Activated naive CD8-positive, alpha-beta T cell treated with anti-CD3 and anti-CD28 coated beads, Interleukin-2, amount 10 ng/mL, durations not matched to agents 7 days and 5 days (primary cell): ENCODE data around the gene P2RY12. TPM values are rescaled to one million over a fixed set of nuclear protein-coding genes. Genes with fewer than 3 reads are reported as not detected.
A peak's percentile ranks its signal among the peaks of the same experiment; 100 is the strongest.

Experiments used
- ATAC-seq: fragments of 150-1000 bp; cut with Tn5 transposase; one replicate; pipeline ENCODE4 v1.10.0; 2021; ENCODE audit warnings: low read depth, moderate library complexity
- POLR2A ChIA-PET: fragments of 350-600 bp; sonication (Branson Sonifier 250); formaldehyde crosslinking; loops from one replicate; lab custom pipeline; 2021; ENCODE audit warnings: antibody characterized with exemption; lab: Charles Lee
- DNase-seq: peaks from one replicate; pipeline ENCODE4 v3.0.0; 2021
- H3K27ac Mint-ChIP-seq: one replicate; pipeline ENCODE4 v1.8.0; 2022; ENCODE audit warnings: mild to moderate bottlenecking, mixed read lengths
- H3K27me3 Mint-ChIP-seq: one replicate; pipeline ENCODE4 v1.8.0; 2022; ENCODE audit warnings: mild to moderate bottlenecking, moderate library complexity, mixed read lengths
- H3K36me3 Mint-ChIP-seq: one replicate; pipeline ENCODE4 v1.8.0; 2021; ENCODE audit warnings: mild to moderate bottlenecking, mixed read lengths
- H3K4me1 Mint-ChIP-seq: one replicate; pipeline ENCODE4 v1.8.0; 2021; ENCODE audit warnings: mixed read lengths
- H3K4me3 Mint-ChIP-seq: one replicate; pipeline ENCODE4 v1.8.0; 2022; ENCODE audit warnings: mild to moderate bottlenecking, moderate library complexity, mixed read lengths
- H3K9me3 Mint-ChIP-seq: one replicate; pipeline ENCODE4 v1.8.0; 2021; ENCODE audit warnings: mixed read lengths
- total RNA-seq, 2 experiments: library from RNA; stranded (reverse); gene quantifications; one replicate each; pipeline ENCODE4 v1.2.3, GENCODE V29; 2021

The P2RY12 gene
- total RNA-seq: not detected

- peak within 1 kb of the TSS; percentile 44 for H3K4me3 Mint-ChIP-seq
- no peaks in the 10 kb centered on the region for H3K36me3 Mint-ChIP-seq
- POLR2A ChIA-PET: no interaction called here
- ATAC-seq (no peak), DNase-seq (no peak)
- H3K27ac Mint-ChIP-seq: no peak within 1 kb of the TSS
- no peaks in the 10 kb centered on the region for H3K9me3 Mint-ChIP-seq
- peaks cover 3% of the 10 kb centered on the region for H3K27me3 Mint-ChIP-seq
- H3K4me1 Mint-ChIP-seq: peaks cover 10% of the 10 kb centered on the region
Measured at GRCh38 chr3:151384741-151385174, at the start of gene P2RY12. TSS of gene P2RY12 (minus strand) at chr3:151384753. CDS start at chr3:151338845, 45,908 bp downstream.

- no peak for ATAC-seq
Measured at GRCh38 chr3:151432616-151433372, 48.2 kb upstream of the P2RY12 start.

GRCh38 chr3:151431940-151432339, 47.4 kb upstream of the P2RY12 start:
- ATAC-seq: no peak
- Mint-ChIP-seq H3K27me3 (no peaks in the 10 kb centered on the region), H3K4me3 (no peak overlapping the region), H3K27ac (no peak overlapping the region), H3K4me1 (no peaks in the 10 kb centered on the region), H3K9me3 (no peaks in the 10 kb centered on the region), H3K36me3 (no peaks in the 10 kb centered on the region)
- DNase-seq: no peak
- POLR2A ChIA-PET: no interaction called here

More at GRCh38 chr3:151432616-151433372, 48.2 kb upstream of the P2RY12 start:
- Mint-ChIP-seq H3K4me3 (no peak overlapping the region), H3K9me3 (no peaks in the 10 kb centered on the region), H3K36me3 (no peaks in the 10 kb centered on the region), H3K27me3 (no peaks in the 10 kb centered on the region), H3K27ac (no peak overlapping the region), H3K4me1 (no peaks in the 10 kb centered on the region)
- POLR2A ChIA-PET: no interaction called here
- no peak for DNase-seq

- Mint-ChIP-seq H3K36me3 (no peaks in the 10 kb centered on the region), H3K4me1 (peaks cover 3% of the 10 kb centered on the region), H3K27ac (no peak overlapping the region), H3K4me3 (no peak overlapping the region), H3K27me3 (no peaks in the 10 kb centered on the region), H3K9me3 (no peaks in the 10 kb centered on the region)
- DNase-seq: no peak
- ATAC-seq: no peak
- POLR2A ChIA-PET: no interaction called here
Measured at GRCh38 chr3:151430821-151431484, 46.4 kb upstream of the P2RY12 start.

- H3K4me3 Mint-ChIP-seq: no peak overlapping the region
- POLR2A ChIA-PET: no interaction called here
- H3K36me3 Mint-ChIP-seq: no peaks in the 10 kb centered on the region
- H3K27ac Mint-ChIP-seq: no peak overlapping the region
- H3K9me3 Mint-ChIP-seq: no peaks in the 10 kb centered on the region
- DNase-seq (no peak), ATAC-seq (no peak)
- no peaks in the 10 kb centered on the region for H3K27me3 Mint-ChIP-seq
- H3K4me1 Mint-ChIP-seq: peaks cover 4% of the 10 kb centered on the region
Measured at GRCh38 chr3:151428386-151428785, 43.8 kb upstream of the P2RY12 start.

- ATAC-seq (peak; percentile 50), DNase-seq (no peak)
- Mint-ChIP-seq H3K4me3 (no peak overlapping the region), H3K9me3 (no peaks in the 10 kb centered on the region), H3K27ac (no peak overlapping the region), H3K36me3 (no peaks in the 10 kb centered on the region), H3K4me1 (peaks cover 8% of the 10 kb centered on the region), H3K27me3 (no peaks in the 10 kb centered on the region)
- POLR2A ChIA-PET: no interaction called here
Measured at GRCh38 chr3:151426341-151426657, 41.7 kb upstream of the P2RY12 start.

- H3K27ac Mint-ChIP-seq: no peak overlapping the region
- ATAC-seq (no peak), DNase-seq (no peak)
- no peaks in the 10 kb centered on the region for H3K9me3 Mint-ChIP-seq
- no peak overlapping the region for H3K4me3 Mint-ChIP-seq
- H3K27me3 Mint-ChIP-seq: no peaks in the 10 kb centered on the region
- POLR2A ChIA-PET: no interaction called here
- peaks cover 8% of the 10 kb centered on the region for H3K4me1 Mint-ChIP-seq
- H3K36me3 Mint-ChIP-seq: no peaks in the 10 kb centered on the region
Measured at GRCh38 chr3:151425627-151426340, 41.2 kb upstream of the P2RY12 start.

- DNase-seq (no peak), ATAC-seq (no peak)
- no peaks in the 10 kb centered on the region for H3K36me3 Mint-ChIP-seq
- no peak overlapping the region for H3K4me3 Mint-ChIP-seq
- H3K27me3 Mint-ChIP-seq: no peaks in the 10 kb centered on the region
- no peaks in the 10 kb centered on the region for H3K9me3 Mint-ChIP-seq
- peaks cover 8% of the 10 kb centered on the region for H3K4me1 Mint-ChIP-seq
- POLR2A ChIA-PET: no interaction called here
- H3K27ac Mint-ChIP-seq: no peak overlapping the region
Measured at GRCh38 chr3:151423091-151423490, 38.5 kb upstream of the P2RY12 start.

GRCh38 chr3:151421938-151422337, 37.4 kb upstream of the P2RY12 start:
- DNase-seq: no peak
- Mint-ChIP-seq H3K4me1 (peaks cover 8% of the 10 kb centered on the region), H3K9me3 (no peaks in the 10 kb centered on the region), H3K27me3 (no peaks in the 10 kb centered on the region), H3K36me3 (no peaks in the 10 kb centered on the region), H3K4me3 (no peak overlapping the region), H3K27ac (no peak overlapping the region)
- POLR2A ChIA-PET: no interaction called here
- no peak for ATAC-seq

GRCh38 chr3:151419806-151420205, 35.3 kb upstream of the P2RY12 start:
- Mint-ChIP-seq H3K27ac (no peak overlapping the region), H3K4me3 (no peak overlapping the region), H3K36me3 (no peaks in the 10 kb centered on the region), H3K4me1 (peaks cover 3% of the 10 kb centered on the region), H3K27me3 (peaks cover 3% of the 10 kb centered on the region), H3K9me3 (no peaks in the 10 kb centered on the region)
- no peak for ATAC-seq
- POLR2A ChIA-PET: no interaction called here
- no peak for DNase-seq

- H3K4me1 Mint-ChIP-seq: no peaks in the 10 kb centered on the region
- no peaks in the 10 kb centered on the region for H3K9me3 Mint-ChIP-seq
- no peak overlapping the region for H3K4me3 Mint-ChIP-seq
- ATAC-seq (no peak), DNase-seq (no peak)
- no peak overlapping the region for H3K27ac Mint-ChIP-seq
- H3K36me3 Mint-ChIP-seq: no peaks in the 10 kb centered on the region
- peaks cover 3% of the 10 kb centered on the region for H3K27me3 Mint-ChIP-seq
- POLR2A ChIA-PET: no interaction called here
Measured at GRCh38 chr3:151415289-151415688, 30.7 kb upstream of the P2RY12 start.

- Mint-ChIP-seq H3K4me1 (no peaks in the 10 kb centered on the region), H3K36me3 (no peaks in the 10 kb centered on the region), H3K9me3 (no peaks in the 10 kb centered on the region), H3K27me3 (peaks cover 3% of the 10 kb centered on the region), H3K27ac (no peak overlapping the region), H3K4me3 (no peak overlapping the region)
- no peak for DNase-seq
- POLR2A ChIA-PET: no interaction called here
- ATAC-seq: no peak
Measured at GRCh38 chr3:151412989-151413388, 28.4 kb upstream of the P2RY12 start.

GRCh38 chr3:151410891-151411559, 26.5 kb upstream of the P2RY12 start:
- H3K27me3 Mint-ChIP-seq: peaks cover 6% of the 10 kb centered on the region
- no peak overlapping the region for H3K27ac Mint-ChIP-seq
- DNase-seq: no peak
- POLR2A ChIA-PET: no interaction called here
- no peak overlapping the region for H3K4me3 Mint-ChIP-seq
- no peak for ATAC-seq
- H3K4me1 Mint-ChIP-seq: no peaks in the 10 kb centered on the region
- no peaks in the 10 kb centered on the region for H3K9me3 Mint-ChIP-seq
- H3K36me3 Mint-ChIP-seq: no peaks in the 10 kb centered on the region
